NCI-H1105 (cell line): ENCODE measurements around the gene YWHAG.
"Not testable (repeated sequence)": the region's sequence is repeated elsewhere in the genome, so short reads cannot be mapped to it uniquely, and the experiment has no call there.

Experiments used
- DNase-seq: peaks from one replicate; lab custom pipeline; 2025; lab: John Stamatoyannopoulos, UW

YWHAG gene

GRCh38 chr7:76346778-76347177 is 12.0 kb downstream of the YWHAG start:
- no peak for DNase-seq

GRCh38 chr7:76346097-76346496 is 12.7 kb downstream of the YWHAG start:
- no peak for DNase-seq

GRCh38 chr7:76343931-76344321 is 14.9 kb downstream of the YWHAG start:
- no peak for DNase-seq

GRCh38 chr7:76343294-76343930 is 15.4 kb downstream of the YWHAG start:
- DNase-seq: no peak

GRCh38 chr7:76342222-76342621 is 16.6 kb downstream of the YWHAG start:
- DNase-seq: no peak

- DNase-seq: no peak
These were observed 18.1 kb downstream of the YWHAG start for GRCh38 chr7:76340617-76341131.

- no peak for DNase-seq
These were observed 20.3 kb downstream of the YWHAG start for GRCh38 chr7:76338298-76339084.

GRCh38 chr7:76337147-76337546 is 21.6 kb downstream of the YWHAG start:
- DNase-seq: no peak

- DNase-seq: no peak
These were observed 22.7 kb downstream of the YWHAG start for GRCh38 chr7:76336094-76336493.

- not testable (repeated sequence) for DNase-seq
These were observed 23.4 kb downstream of the YWHAG start for GRCh38 chr7:76335417-76335816.

- DNase-seq: no peak
These were observed 24.3 kb downstream of the YWHAG start for GRCh38 chr7:76334320-76334967.

GRCh38 chr7:76333511-76334101 is 25.2 kb downstream of the YWHAG start:
- DNase-seq: no peak

GRCh38 chr7:76332078-76332477 is 26.7 kb downstream of the YWHAG start:
- DNase-seq: no peak

GRCh38 chr7:76330673-76331072 is 28.1 kb downstream of the YWHAG start:
- DNase-seq: no peak

- no peak for DNase-seq
These were observed 28.5 kb downstream of the YWHAG start for GRCh38 chr7:76330261-76330660.

- no peak for DNase-seq
These were observed 29.3 kb downstream of the YWHAG start for GRCh38 chr7:76329479-76329878.

- no peak for DNase-seq
These were observed 30.4 kb downstream of the YWHAG start for GRCh38 chr7:76328389-76328788.

GRCh38 chr7:76327610-76328009 is 31.2 kb downstream of the YWHAG start:
- no peak for DNase-seq

- DNase-seq: no peak
These were observed 32.1 kb downstream of the YWHAG start for GRCh38 chr7:76326646-76327233.

- DNase-seq: no peak
These were observed 33.0 kb downstream of the YWHAG start for GRCh38 chr7:76325811-76326210.

GRCh38 chr7:76325092-76325491 is 33.7 kb downstream of the YWHAG start:
- DNase-seq: no peak
